GM19328 (cell line): ENCODE data around the gene CRYGN.

Experiments used
- ATAC-seq: cut with Tn5 transposase; IDR thresholded peaks from one replicate; pipeline ENCODE4 v1.9.1; 2021; ENCODE audit warnings: mild to moderate bottlenecking, moderate library complexity; ENCODE audit not compliant: unreplicated experiment

The CRYGN gene

DNA sequence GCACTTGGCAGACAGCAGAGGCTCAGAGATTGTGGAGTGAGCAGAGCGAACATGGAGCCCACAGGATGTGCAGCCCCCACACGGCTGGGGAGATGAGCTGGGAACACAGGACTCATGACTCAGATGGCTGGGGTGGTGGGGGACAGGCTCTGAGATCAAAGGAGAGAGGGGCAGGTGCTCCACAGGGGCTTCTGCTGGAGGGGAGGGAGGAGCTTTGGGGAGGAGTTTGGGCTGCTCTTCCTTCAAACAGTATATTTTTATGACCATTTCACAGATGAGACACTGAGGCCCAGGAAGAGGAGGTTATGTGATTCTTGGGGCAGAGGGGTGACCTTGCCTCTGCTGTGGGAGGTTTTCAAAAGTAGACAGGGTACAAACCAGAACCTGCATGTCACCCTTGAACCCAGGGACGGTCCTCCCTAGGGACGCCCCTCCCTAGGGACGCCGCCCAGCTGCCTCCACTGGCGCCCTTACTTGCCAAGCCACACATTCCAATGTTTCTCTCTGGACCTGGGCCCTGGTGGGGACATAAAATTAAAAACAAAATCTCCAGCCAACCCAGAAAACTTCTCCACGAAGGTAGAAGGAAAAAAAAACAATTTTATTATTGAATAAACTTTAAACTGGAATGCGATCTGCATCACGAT is 981 bp upstream of the CRYGN start:
- ATAC-seq: no peak

GRCh38 chr7:151438864-151439601 is 908 bp downstream of the CRYGN start:
- no peak for ATAC-seq

GRCh38 chr7:151437866-151438516 is 1.9 kb downstream of the CRYGN start:
- no peak for ATAC-seq

GRCh38 chr7:151437159-151437553 is 2.8 kb downstream of the CRYGN start:
- no peak for ATAC-seq

DNA sequence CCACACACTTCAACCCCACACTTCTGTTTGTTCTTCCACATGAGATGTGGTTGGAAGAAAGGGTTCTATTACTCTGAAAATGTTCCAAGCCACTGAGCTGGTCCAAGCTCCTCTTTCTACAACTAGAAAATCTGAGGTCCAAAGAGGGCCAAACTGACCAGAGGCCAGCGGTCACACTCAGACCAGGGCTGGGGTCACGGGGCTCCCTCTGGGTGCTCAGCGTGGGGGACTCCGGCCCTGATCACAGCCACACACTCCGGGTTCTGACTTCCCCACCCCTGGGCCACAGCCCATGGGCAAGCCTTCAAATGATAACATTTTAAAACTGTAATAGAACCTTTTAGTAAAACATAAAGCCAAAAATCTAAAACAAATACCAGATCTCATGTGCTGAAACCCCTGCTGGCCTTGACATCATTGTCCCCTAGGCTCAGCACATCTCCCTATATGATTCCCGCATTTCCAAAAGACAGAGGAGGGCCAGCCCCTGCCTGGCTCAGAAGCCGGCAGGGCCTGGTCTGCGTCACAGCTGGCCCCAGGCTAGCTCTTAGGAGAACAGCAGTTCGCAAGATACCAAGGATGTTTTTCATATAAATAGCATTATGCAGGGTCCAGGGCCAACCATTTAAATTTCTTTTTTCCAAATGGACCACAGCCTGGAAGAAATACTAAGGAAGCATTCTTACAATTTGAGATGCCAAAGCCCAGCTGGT is 3.3 kb downstream of the CRYGN start:
- ATAC-seq: no peak

GRCh38 chr7:151435971-151436370 is 4.0 kb downstream of the CRYGN start:
- ATAC-seq: no peak

DNA sequence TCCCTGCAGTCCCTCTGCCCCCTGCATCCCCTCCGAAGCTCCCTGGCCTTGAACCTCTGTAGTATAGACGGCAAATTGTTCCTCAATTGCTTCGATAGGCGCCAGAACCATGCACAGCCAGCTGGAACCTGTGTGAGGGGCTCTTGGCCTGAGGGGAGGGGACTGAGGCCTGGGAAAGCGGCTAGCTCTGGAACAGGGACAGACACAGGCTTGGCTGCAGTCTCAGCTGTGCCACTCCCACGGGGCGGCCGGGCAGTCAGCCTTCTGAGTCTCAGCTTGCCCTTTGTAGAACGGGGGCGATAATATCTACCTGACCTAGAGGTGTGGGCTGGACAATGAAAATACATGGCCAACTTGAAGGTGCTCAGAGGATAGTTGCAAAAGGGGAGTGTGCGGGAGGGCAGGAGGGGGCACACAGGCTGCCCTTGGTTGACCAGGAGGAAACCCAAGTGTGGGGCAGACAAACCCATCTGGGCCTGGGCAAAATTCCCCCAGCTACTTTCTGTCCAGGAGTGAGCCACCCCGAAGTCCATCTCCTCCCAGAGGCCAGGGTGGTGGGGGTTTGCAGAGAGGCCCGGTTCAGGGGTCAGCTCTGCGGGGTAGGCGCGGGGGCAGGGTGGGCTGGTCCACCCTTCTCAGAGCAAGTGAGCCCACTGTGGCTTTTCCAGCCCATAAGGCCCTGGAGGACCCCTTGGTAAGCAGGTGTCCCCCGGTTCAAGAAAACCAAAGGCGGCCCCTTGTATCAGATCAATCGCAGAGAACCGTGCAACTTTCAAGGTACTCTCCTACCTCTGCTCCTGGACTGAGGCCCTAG is 4.6 kb downstream of the CRYGN start:
- ATAC-seq: no peak

GRCh38 chr7:151434549-151434948 is 5.4 kb downstream of the CRYGN start:
- ATAC-seq: no peak

GRCh38 chr7:151433721-151434400 is 6.1 kb downstream of the CRYGN start:
- no peak for ATAC-seq

- peak; percentile 46 for ATAC-seq
These were observed 7.1 kb downstream of the CRYGN start for GRCh38 chr7:151432658-151433521.

GRCh38 chr7:151431768-151432311 is 8.1 kb downstream of the CRYGN start:
- no peak for ATAC-seq

DNA sequence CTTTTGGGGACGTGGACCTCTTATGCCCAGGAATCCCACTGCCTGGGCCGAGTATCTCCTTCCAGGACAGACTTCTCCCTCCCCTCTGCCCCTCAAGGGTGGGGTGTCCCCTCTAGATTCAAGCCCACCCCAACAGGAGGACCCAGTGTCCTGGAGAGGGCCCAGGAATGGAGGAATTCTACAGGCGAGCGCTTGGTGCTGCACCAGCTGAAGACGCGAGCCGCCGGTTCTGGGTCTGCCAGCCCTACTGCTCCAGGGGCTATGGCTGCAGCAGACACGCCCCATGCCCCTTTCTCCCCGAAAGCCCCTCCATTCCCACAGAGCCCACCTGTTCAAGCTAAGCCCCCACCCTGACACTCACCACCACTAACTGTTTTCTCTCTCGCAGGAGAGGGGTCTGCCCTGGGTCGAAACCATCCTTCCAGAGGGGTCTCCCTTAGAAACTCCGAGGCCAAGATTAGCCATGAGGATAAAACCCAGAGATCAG is 8.6 kb downstream of the CRYGN start:
- ATAC-seq: no peak

DNA sequence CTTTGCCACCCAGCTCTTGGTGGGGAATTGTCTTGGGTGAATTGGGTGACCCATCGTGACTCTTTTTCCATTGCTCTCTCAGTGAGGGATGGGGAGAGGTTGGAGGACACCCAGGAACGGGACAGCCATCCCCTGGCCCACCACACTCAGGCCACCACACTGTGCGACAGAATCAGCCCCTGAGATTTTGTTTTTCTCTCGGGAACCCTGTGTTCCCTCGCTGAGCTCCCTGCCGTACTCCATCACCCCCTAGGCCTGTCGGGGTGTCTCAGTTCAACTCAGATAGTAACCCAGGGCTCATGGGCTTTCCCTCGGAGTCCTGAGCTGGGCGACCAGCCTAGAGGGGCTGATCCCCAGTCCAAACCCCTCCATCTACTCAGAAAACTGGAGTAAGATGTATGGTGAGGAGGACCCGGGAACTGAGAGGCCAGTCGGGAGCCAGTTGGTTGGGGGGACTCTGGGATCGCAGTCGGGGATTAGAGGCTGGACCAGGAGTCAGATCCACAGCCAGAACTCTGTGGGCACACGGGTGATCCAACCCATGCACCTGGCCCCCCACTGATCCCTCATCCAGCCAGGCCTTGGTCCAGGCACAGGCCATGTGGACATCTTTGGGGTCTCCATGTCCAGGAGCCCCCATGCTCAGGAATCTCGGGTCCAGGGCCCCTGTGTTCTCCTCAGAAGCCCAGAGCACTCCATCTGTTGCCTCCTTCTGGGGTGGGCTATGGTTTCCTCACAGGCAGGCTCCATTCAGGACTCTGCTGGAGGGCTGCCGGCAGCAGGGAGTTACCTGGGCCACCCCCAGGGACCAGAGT is 9.3 kb downstream of the CRYGN start:
- ATAC-seq: no peak

GRCh38 chr7:151429560-151430331 is 10.2 kb downstream of the CRYGN start:
- no peak for ATAC-seq

GRCh38 chr7:151429237-151429559 is 10.7 kb downstream of the CRYGN start:
- ATAC-seq: no peak

- no peak for ATAC-seq
These were observed 11.3 kb downstream of the CRYGN start for GRCh38 chr7:151428378-151429236.
